NCI-H2227 treated with DMSO at 0.1 percent for 48 hours (cell line): ENCODE results near the gene SH3GLB2.

Experiments
- DNase-seq: peaks from one replicate; lab custom pipeline; 2025; lab: John Stamatoyannopoulos, UW

SH3GLB2 gene

DNA sequence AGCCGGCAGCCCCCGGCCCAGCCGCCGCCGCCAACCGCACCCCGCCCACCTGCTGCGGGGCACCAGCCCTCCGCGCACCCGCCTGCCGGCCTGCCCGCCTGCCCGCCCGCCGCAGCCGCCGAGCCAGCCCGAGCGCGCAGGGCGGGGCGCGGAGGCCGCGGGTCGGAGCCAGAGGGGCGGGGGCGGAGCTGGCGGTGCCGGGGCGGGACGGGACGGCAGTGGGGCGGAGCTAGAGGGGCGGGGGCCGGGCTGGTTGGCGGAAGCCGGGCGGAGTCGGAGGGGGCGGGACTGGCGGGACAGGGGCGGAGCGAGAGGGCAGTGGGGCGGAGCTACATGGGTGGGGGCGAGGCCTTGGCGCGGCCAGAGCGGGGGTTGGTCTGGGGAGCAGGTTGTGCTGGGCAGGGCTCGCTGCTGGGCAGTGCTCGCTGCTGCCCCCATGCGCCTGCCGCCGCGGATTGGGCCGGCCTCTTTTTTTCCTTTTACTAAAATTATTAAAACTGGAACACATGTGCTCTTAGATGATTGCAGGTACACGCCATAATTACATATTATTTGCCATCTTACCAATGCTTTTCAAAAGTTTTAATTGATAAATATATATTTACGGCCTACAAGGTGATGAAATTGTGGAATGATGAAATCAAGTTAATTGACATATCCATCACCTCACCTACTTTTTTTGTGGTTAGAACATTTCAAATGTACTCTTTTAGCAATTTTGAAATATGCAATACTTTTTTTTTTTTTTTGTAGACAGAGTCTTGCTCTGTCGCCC is at the start of gene SH3GLB2:
Gene SH3GLB2 (minus strand): TSS at position 140 of the 775 bp plus-strand sequence. CDS start 177 bp downstream, outside the sequence.
- DNase-seq = peak; percentile 81

DNA sequence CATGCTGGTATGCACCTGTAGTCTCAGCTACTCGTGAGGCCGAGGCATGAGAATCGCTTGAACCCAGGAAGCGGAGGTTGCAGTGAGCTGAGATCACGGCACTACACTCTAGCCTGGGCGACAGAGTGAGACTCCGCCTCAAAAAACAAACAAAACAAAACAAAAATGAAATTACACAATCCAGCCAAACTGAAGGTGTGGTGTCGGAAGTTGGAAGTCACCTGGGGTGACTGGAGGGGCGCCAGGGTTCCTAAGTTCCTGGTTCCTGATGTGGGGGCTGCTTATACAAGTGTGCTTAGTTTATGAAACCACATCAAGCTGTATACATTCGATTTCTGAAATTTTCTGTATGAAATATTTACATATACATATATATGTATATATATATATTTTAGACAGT is 49.1 kb upstream of the SH3GLB2 start:
- no peak for DNase-seq

DNA sequence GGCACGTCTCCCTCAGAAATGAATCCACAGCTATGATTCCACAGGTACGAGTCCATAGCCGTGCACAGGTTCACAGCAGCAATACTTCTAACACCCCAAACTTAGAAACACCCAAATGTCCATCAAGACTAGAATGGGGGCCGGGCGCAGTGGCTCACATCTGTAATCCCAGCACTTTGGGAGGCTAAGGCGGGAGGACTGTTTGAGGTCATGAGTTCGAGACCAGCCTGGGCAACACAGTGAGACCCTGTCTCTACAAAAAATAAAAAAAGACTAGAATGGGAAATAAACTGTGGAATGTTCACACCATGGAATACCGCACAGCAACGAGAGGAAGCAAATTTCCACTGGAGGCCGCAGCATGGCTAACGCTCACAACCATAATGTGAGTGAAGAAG is 48.5 kb upstream of the SH3GLB2 start:
- no peak for DNase-seq

DNA sequence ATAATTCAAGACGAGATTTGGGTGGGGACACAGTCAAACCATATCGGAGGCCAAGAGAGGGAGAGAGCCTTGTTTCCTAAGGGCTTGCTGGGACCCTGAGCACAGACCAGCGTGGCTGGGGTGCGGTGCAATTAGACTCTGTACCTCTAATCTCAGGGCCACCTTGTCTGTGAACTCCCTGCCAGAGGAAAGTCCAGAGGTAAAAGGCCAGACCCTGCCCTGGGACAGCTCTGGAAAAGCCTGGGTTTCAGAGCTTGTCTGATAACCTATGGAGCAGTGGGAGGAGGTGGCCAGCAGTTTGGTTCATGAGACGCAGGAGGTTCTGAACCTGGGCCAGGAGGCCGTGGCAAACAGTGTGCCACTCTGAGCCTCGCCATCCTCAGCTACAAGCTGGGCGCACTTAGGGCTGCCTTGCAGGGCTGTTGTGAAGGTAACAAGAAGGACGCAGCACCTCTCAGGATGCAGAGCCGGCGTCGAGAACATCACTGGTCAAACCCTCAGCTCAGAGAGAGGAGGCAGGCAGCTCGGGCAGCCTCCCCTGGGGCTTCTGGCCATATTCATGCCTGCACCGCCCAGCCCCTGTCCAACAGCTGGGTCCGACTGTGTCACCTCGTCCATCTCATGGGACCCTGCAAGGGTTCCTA is 48.0 kb upstream of the SH3GLB2 start:
- no peak for DNase-seq

DNA sequence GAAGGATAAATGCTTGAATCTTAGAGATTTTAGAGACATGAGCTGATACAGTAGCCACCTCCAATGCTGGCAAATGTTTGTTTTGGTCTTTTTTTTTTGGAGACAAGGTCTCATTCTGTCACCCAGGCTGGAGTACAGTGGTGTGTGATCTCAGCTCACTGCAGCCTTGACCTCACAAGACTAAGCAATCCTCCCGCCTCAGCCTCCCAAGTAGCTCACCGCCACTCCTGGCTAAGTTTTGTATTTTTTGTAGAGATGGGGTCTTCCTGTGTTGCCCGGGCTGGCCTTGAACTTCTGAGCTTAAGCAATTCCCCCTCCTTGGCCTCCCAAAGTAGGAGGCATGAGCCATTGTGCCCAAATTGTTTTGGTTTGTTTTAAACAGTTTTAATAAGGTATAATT is 46.0 kb upstream of the SH3GLB2 start:
- DNase-seq = no peak

DNA sequence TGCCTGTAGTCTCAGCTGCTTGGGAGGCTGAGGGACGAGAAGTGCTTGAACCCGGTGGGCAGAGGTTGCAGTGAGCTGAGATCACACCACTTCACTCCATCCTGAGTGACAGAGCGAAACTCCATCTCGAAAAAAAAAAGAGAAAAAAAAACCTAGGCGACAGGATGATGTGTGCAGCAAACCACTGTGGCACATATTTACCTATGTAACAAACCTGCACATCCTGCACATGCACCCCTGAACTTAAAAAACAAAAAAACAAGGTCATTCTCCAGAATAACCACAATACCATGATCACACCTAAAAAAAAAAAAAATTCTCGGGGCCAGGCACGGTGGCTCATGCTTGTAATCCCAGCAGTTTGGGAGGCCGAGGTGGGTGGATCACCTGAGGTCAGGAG is 45.3 kb upstream of the SH3GLB2 start:
- DNase-seq = no peak

DNA sequence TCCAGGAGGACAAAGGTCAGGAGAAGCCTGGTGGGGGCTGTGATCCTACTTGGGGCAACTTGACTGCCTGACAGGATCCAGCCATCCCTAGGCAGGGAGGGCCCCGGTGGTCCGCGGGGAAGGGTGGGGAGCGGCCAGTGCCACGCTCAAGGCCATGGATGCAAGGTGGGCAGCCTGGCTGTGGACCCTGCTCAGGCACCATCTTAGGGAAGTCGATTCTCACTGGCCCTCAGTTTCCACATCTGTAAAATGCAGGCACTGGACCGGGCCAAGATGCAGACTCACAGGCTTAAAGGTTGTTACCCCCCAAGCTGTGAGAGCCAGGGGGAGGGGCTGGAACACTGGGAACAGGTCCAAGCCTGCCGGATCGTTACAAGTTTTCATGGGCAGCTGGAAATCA is 44.0 kb upstream of the SH3GLB2 start:
- no peak for DNase-seq

DNA sequence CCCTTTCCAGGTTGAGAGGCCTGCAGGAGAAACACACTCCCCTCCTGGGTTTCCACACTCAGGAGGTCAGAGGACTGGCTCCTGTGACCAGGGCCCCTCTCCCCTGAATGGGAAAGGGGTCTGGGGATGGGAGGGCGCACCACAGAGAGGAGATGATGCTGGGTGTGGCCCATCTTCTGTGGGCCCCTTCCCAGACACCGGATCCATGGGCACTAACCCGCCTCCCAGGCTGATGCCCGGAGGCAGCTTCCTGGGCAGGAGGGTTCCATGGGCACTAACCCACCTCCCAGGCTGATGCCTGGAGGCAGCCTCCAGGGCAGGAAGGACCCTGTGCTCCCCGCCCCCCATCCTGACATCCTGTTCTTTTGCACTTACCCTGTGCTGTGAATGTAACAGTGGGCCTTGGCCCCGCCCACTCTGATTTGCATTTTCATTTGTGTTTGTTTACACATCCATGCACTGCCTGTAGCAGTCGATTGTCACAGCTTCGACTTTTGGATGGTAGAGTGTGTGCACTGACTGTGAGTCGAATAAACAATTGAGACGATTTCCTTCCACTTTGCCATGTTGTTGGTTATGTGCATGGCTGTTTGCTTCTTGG is 43.5 kb upstream of the SH3GLB2 start:
- DNase-seq = no peak

DNA sequence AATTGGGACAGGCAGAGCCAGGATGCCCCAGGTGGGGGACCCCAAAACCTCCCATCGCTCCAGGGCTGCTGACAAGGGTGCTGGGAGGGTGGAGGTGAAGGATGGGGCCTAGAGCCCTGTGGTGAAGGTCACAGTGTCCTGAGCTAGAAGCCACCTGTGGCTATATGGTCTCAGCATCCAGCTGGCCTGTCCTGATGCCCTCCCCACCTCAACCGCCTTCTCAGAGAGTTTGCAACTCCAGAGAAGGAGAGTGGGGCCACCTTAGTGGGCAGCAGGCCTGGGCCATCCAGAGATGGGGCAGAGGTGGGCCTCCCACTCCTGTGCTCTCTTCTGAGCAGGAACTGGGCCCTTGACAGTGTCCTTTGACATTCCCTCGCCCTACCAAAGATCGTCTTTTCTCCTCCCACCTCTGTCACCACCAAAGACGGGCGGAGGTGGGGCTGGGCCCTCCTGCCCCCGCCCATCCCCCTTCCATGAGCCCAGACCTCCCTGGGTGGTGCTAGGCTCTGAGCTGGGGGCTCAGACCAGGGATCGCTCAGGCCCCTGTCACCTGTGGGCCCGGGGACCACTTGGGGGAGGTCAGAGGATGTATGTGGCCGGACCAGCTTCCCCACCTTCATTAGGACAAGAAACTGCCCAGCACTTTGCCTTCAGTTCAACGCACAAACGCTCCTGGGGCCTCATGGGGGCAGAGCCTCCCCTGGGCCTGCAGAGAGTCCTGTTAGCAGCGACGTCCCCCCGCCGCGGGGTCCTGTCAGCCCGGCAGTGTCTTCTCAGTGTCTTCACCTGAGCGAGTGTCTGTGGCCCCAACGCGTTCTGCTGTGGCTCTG is 42.8 kb upstream of the SH3GLB2 start:
- DNase-seq = no peak

DNA sequence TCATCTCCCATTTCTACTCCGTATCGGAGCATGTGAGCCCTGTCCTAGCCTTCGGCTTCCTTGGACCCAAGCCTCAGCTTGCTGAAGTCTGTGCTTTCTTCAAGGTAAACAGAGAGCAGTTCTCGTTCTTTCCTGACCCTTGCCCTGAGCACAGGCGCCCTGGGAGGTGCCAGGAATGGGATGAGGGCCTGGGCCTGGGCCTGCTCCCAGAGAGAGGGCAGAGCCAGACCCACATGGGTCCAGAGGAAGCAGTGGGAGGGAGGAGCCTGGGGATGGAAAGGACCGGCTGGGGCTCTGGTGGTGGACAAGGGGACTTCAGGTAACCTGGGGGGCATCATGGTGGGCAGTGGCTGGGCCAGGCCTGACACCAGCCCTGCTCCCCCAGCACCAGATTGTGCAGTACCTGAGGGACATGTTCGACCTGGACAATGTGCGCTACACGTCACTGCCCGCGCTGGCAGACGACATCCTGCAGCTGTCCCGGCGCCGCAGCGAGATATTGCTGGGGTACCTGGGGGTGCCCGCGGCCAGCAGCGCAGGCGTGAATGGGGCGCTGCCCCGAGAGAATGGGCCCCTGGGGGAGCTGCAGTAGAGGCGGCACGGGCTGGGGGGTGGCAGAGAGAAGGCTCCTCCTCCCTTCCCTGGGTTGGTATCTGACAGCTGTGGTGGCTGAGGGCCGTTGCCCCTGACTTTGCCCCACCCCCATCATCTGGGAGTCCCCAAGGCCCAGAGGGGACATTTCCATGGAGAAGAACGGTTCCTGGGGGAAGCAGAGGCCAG is 41.9 kb upstream of the SH3GLB2 start:
- no peak for DNase-seq

DNA sequence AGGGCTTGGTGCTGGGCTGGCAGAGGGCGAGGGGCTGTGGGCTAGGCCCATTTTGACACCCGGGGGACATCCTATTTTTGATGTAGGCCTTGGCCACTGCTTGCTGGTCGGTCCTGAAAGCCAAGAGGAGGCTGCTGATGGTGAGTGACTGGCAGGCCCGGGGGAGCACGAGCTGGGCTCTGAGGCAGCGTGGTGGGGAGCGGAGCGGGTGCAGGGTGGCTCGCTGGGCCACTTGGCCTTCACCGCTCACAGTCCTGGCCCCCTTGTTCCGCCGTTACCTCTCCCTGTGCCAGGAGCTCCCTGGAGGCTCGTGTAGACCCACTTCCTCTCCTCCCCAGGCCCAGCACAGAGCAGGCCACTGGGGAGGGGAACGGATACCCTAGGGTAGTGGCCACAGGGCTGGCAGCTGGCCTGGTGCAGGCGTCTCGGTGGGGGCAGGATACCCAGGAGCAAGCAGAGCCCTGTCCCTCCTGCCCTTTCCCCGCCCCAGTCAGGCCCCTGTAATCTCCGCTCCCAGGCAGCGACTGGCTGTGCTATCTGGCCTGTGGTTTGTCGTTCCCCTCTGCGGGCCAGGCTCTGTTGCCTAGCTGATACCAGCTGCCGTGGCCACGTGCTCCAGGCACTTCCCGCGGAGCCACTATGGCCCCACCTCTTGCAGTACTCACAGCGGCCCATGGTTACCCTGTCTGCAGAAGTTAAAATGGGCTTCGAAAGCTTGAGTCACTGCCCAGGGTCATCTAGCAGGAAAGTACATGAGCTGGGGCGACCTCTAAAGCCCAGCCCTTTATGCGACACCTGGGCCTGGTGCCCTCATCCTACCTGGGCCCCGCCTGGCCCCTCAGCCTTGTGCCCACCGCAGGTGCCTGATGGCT is 41.1 kb upstream of the SH3GLB2 start:
- no peak for DNase-seq

DNA sequence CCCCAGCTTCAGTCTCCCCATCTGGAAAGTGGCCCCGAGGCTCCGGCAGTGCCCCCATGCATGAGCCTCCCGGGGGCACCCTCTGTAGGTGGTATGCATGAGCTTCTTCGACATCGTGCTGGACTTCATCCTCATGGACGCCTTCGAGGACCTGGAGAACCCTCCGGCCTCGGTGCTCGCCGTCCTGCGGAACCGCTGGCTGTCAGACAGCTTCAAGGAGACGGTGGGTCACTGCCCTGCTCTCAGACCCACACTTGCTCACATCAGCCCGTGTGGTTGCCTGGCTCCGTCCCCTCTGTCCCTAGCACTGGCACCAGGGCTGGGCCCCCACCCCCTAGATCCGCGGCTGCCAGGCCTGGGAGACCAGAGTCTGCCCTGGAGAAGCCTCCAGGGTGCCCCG is 40.0 kb upstream of the SH3GLB2 start:
- no peak for DNase-seq

DNA sequence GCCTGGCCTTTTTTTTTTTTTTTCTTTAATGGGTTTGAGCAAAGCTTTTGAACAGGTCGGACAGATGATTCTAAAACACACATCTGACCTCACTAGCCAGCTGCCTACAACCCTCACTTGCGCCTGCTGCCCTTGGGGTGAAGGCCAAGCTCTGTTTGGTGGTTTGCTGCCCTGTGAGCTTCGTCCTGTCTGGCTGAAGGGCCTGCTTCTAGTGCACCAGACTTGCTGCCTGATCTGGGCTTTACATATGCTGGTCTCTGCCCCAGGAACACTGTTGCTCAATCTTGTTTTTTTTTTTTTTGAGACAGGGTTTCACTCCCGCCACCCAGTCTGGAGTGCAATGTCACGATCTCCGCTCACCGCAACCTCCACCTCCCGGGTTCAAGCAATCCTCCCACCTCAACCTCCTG is 36.4 kb upstream of the SH3GLB2 start:
- no peak for DNase-seq

DNA sequence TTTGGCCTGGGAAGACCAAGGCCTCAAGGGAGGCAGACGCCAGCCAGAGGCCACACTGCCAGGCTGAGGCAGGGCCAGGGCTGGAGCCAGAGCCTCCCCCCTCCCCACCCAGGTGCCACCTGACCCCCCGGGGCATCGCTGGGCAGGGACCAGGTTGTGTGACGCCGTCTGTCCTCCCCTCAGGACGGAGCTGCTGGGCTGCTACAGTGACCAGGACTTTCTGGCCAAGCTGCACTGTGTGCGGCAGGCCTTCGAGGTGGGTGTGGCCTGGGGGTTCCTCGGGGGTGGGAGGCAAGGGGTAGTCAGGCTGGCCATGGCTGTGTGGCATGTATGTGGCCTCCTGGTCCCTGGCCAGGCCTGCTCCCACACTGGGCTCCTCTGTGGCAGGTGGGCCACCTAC is 34.9 kb upstream of the SH3GLB2 start:
- no peak for DNase-seq

DNA sequence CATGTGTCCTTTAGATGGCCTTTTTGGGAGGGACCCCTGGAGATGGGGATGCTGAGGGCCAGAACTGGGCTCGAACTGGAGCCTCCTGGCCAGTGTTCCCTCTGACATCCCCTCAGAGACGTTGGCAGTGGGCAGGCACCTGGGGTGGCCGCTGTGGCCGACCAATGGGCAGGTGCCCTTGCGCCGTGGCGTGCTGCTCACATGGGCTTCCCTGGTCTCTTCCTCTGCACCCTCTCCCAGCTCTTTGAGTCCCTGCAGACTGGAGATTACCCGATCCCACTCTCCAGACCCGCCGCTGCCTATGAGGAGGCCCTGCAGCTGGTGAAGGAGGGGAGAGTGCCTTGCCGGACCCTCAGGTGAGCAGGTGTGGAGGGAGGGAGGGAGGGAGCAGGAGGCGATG is 32.9 kb upstream of the SH3GLB2 start:
- DNase-seq = no peak

DNA sequence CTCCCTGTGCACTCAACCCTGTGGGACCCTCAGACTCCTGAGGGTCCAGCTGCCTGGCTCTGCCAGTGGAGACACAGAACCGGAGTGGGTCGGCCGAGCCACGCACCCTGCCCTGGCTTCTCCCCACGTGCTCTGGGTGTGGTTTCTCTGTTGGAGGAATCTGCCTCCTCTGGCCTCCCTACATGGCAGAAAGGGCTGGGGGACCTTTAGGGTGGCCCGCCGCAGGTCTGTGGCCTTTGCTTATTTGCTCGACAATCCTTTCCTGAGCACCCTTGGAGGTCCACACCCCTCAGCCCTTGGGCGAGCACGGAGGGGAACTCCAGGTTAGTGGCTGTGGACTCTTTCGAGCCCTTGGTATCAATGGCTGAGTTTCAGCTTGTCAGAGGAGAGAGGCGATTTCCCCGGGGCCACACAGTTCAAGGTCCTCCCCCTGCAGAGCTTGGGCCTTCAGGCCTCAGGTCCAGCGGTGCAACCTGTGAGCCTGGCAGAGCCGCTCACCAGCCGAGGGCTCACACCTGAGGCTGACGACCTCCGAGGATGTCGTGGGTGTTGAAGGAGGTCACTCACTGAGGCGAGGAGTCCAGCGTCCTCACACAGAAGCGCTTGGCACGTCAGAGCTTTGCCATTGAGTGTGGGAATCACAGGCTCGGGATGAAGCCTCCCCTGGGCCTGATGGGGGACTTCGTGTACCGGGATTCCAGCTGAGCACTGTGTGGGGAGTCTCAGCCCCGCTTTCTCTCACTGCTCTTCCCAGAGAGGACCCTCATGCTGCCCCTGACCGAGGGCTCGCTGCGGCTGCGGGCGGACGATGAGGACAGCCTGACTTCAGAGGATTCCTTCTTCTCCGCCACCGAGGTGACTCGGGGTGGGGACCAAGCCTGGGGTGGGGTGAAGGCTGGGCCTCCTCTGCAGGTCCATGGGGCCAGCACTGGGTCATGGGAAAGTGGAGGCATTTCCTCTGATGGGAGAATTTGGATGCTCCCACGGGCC is 32.0 kb upstream of the SH3GLB2 start:
- DNase-seq = no peak

DNA sequence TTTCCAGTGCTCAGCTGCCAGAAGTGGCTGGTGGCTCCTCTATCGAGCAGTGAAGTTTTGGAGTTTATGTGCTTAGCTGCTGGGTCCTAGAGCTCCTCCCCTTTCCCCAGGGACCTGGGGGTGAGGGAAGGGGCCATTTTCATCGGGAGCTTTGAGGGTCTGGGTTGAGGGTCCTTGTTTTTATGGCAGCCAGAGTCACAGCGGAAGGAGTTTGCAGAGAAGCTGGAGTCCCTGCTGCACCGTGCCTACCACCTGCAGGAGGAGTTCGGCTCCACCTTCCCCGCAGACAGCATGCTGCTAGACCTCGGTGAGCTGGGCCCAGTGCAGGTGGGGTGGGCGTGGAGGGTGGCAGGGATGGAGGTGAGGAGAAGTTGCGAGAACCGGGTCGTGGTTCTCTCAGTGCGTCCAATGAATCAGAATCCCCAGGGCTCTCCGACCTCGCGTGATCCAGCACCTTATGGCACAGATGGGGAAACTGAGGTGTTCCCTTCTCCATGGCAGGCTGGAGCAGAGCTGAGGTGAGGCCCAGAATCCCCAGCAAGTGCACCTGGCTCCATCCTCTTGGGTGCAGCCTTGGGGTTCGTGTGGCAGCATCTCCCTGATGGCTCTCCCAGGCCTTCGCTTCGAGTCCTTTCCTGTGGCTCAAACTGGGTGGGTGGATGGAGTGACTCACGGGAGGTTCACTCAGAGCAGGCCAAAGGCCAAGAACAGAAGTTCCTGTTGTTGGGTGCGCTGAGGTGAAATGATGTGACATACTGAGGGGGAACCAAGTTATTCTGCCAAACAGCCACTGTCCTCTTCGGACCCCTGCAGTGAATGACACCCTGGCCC is 31.0 kb upstream of the SH3GLB2 start:
- DNase-seq = no peak

DNA sequence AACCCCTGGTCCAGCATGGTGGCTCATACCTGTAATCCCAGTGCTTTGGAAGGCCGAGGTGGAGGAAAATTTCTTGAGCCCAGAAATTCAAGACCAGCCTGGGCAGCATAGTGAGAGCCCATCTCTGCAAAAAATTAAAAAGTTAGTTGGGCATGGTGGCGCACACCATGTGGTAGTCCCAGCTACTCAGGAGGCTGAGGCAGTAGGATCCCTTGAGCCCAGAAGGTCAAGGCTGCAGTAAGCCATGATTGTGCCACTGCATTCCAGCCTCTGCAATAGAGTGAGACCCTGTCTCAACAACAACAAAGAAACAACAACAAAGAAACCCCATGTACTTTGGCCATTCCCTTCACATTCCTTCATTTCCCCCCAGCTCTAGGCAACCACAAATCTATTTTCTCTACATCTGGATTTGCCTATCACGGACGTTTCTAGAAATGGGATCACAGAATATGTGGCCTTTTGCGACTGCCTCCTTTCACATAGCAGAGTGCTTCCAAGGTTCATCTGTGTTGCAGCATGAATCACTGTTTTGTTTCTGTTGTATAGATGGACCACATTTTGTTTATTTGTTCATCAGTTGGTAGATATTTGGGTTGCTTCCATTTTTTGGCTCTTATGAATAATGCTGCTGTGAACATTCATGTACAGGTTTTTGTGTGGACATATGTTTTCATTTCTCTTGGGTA is 26.2 kb upstream of the SH3GLB2 start:
- DNase-seq = no peak
